Vagina (tissue), 2 donors: ENCODE data around the gene ANKIB1.

ENCODE experiments used
- CTCF ChIP-seq, 3 experiments: fragments of 450-650 bp in 2 of 3; fragments of 200-600 bp in 1 of 3; sonication (generic) in 1 of 3; IDR thresholded peaks; one replicate each; pipeline ENCODE4 v1.5.1; 2017 to 2019; ENCODE audit warnings: antibody characterized with exemption in 3 of 3, mild to moderate bottlenecking in 2 of 3, moderate library complexity in 2 of 3
- POLR2A ChIP-seq, 2 donors: fragments of 450-650 bp; IDR thresholded peaks; one replicate each; pipeline ENCODE4 v1.6.1; 2017; ENCODE audit warnings: antibody characterized with exemption in 2 of 2, mild to moderate bottlenecking in 2 of 2, moderate library complexity in 2 of 2
- POLR2AphosphoS5 ChIP-seq, 2 donors: sonication (generic); formaldehyde crosslinking; IDR thresholded peaks; one replicate each; pipeline ENCODE4 v1.9.0; 2017; ENCODE audit warnings: antibody characterized with exemption in 2 of 2, mild to moderate bottlenecking in 2 of 2, low read depth in 1 of 2; ENCODE audit not compliant: insufficient read depth in 1 of 2

GRCh38 chr7:92244808-92245486 is 827 bp upstream of the ANKIB1 start:
- TF ChIP-seq CTCF (IDR thresholded peaks at IDR 0.05) (no peak), POLR2AphosphoS5 (IDR thresholded peaks at IDR 0.05; ENCODE audit: insufficient read depth in 1 of 2, low read depth in 1 of 2) (no peak), POLR2A (IDR thresholded peaks at IDR 0.05) (no peak)
